Activated CD8-positive, alpha-beta memory T cell treated with anti-CD3 and anti-CD28 coated beads for 24 hours (primary cell): ENCODE measurements around the gene OR2T5.
"Not testable (repeated sequence)": the region's sequence is repeated elsewhere in the genome, so short reads cannot be mapped to it uniquely, and the experiment has no call there.

Source experiments
- DNase-seq: peaks from one replicate; pipeline ENCODE4 v3.0.0-alpha.2; 2020

The OR2T5 gene

GRCh38 chr1:248507773-248508172 is 19.4 kb downstream of the OR2T5 start, which contains the start of gene OR2G6:
Gene OR2G6, plus strand, starts transcription at chr1:248508073. Its CDS starts 13,574 bp downstream, at chr1:248521647.
- not testable (repeated sequence) for DNase-seq

GRCh38 chr1:248510217-248510616 is 21.8 kb downstream of the OR2T5 start:
- not testable (repeated sequence) for DNase-seq

GRCh38 chr1:248521856-248522255 is 33.5 kb downstream of the OR2T5 start:
- no peak for DNase-seq

- DNase-seq, result not testable (repeated sequence)
Observed at GRCh38 chr1:248537449-248537848, 49.1 kb downstream of the OR2T5 start.
